IMR-90 (cell line): Measurements from ENCODE around the gene TOGARAM1.

Experiments
- CTCF ChIP-seq: conservative IDR thresholded peaks from 2 replicates; pipeline ENCODE4 v1.5.1; 2012; ENCODE audit warnings: mild to moderate bottlenecking, low read depth, low read length, improper control_type of control experiment
- MAZ ChIP-seq: IDR thresholded peaks from 2 replicates; pipeline ENCODE4 v1.6.1; 2012; ENCODE audit warnings: low read depth, mild to moderate bottlenecking, low read length, improper control_type of control experiment, moderate library complexity, borderline replicate concordance

- TF ChIP-seq CTCF (no peak), MAZ (no peak)
These were observed 161.3 kb downstream of the TOGARAM1 start for GRCh38 chr14:45123271-45123670.
